Measurements from ENCODE around the gene NPPC. TPM values are rescaled to one million over a fixed set of nuclear protein-coding genes. Genes with fewer than 3 reads are reported as not detected.

NPPC gene
- total RNA-seq, 4 donors from 2014 or later: 0.68 to 90.4 TPM; not detected in 2

DNA sequence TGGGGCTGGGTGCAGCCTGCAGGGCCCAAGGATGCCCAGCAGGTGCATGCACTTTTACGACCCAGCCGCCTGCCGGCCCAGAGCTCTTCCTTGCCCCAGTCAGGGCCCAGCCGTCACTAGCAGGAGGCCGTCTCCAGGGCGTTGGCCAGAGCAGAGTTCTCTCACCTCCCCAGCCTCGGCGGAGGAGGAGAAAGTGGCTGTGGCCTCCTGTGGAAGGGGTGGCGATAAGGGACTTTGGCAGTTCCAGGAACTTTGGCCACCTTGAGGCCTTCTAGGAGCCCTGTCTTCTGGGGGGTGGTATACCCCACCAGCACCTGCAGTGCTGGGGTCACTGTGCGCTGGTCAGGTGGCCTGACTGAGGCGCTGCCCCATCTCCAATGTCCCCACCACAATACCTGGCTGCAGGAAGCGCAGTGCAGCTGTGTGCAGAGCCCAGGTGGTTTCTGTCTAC, 22.0 kb downstream of the NPPC start:
- intact Hi-C loops (cut with DNase I; ENCODE audit: low total_unique reads) (no loop called here), in situ Hi-C loops (cut with MboI; ENCODE audit: low pct_ligation_motif_present in 1 of 4, low pct_unique_long_range_greater_than_20kb in 1 of 4, low sequenced_read_pairs in 3 of 4) (loop anchor here in 3 of 4 donors (10.0 to 25.0 kb wide), 4 partner anchors 408 to 533 kb away; no protein-coding TSS in a partner anchor)
- 68% methylated on average over 12 of the region's 12 CpGs; no CpG with 5 or more reads in 1 of the 2 donors for WGBS, 2 donors (ENCODE audit: low coverage in 1 of 2)
- TF ChIP-seq, protein P1, sequence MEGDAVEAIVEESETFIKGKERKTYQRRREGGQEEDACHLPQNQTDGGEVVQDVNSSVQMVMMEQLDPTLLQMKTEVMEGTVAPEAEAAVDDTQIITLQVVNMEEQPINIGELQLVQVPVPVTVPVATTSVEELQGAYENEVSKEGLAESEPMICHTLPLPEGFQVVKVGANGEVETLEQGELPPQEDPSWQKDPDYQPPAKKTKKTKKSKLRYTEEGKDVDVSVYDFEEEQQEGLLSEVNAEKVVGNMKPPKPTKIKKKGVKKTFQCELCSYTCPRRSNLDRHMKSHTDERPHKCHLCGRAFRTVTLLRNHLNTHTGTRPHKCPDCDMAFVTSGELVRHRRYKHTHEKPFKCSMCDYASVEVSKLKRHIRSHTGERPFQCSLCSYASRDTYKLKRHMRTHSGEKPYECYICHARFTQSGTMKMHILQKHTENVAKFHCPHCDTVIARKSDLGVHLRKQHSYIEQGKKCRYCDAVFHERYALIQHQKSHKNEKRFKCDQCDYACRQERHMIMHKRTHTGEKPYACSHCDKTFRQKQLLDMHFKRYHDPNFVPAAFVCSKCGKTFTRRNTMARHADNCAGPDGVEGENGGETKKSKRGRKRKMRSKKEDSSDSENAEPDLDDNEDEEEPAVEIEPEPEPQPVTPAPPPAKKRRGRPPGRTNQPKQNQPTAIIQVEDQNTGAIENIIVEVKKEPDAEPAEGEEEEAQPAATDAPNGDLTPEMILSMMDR (IDR thresholded peaks at IDR 0.05): peak in 1 of 5 experiments; percentile 26
- no peak for TF ChIP-seq EP300 (IDR thresholded peaks at IDR 0.05; ENCODE audit: low read depth)
- Histone ChIP-seq H3K27me3 (peaks cover 20% of the 10 kb centered on the region), H3K36me3 (no peaks in the 10 kb centered on the region), H3K4me3 (no peak overlapping the region), H3K9me3 (no peaks in the 10 kb centered on the region), H3K4me1 (no peaks in the 10 kb centered on the region), H3K27ac (no peak overlapping the region)
- DNase-seq: peak; percentile 20

DNA sequence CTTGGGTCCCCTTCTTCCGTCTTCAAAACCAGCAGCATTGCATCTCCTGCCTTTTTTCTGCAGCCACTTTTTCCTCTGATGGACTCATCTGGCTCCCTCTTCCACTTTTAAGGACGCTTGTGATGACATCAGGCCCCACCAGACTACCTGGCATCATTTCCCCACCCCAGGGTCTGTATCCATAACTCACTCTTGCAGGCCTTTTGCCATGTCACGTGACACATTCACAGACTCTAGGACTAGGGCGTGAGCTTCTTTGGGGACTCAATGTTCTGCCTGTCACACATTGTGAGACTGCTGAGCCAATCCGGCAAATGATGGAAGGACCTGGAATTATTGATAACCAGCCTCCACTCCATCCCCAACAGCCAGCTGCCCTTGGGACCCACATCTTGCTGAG, 23.6 kb downstream of the NPPC start:
- intact Hi-C loops (cut with DNase I; ENCODE audit: low total_unique reads) (no loop called here), in situ Hi-C loops (cut with MboI; ENCODE audit: low pct_ligation_motif_present in 1 of 4, low pct_unique_long_range_greater_than_20kb in 1 of 4, low sequenced_read_pairs in 3 of 4) (loop anchor here in 3 of 4 donors (10.0 to 25.0 kb wide), 4 partner anchors 410 to 535 kb away; no protein-coding TSS in a partner anchor)
- Histone ChIP-seq H3K4me1 (no peaks in the 10 kb centered on the region), H3K27me3 (peaks cover 20% of the 10 kb centered on the region), H3K36me3 (no peaks in the 10 kb centered on the region), H3K4me3 (no peak overlapping the region), H3K9me3 (no peaks in the 10 kb centered on the region), H3K27ac (no peak overlapping the region)
- no peak for DNase-seq
- 89% methylated on average over 5 of the region's 5 CpGs; no CpG with 5 or more reads in 1 of the 2 donors for WGBS, 2 donors (ENCODE audit: low coverage in 1 of 2)
- TF ChIP-seq POLR2A (IDR thresholded peaks at IDR 0.05) (no peak), POLR2AphosphoS5 (IDR thresholded peaks at IDR 0.05) (no peak), EP300 (IDR thresholded peaks at IDR 0.05; ENCODE audit: low read depth) (no peak)
- TF ChIP-seq, protein P1 (IDR thresholded peaks at IDR 0.05): no peak

DNA sequence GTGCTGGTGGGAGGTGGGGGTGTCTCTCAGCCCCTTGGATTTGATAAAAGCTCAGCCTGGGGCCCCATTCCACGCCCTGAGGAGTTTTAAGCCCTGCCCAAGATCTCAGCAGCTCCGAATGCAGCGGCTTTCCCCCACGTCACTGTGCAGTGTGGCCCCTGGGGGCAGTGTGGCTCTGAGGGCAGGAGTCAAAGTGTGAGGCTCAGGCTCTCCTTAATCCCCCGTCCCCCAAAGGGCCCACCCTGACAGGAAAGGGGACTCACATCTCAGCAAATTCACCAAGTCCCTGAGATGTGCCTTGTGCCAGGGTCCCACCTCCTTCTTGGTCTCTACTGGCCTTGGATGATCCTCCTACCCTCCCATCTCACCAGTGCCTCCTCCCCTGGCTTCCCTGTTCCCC, 25.2 kb downstream of the NPPC start:
- Histone ChIP-seq H3K27me3 (peaks cover 11% of the 10 kb centered on the region), H3K9me3 (no peaks in the 10 kb centered on the region), H3K27ac (no peak overlapping the region), H3K4me3 (no peak overlapping the region), H3K4me1 (no peaks in the 10 kb centered on the region), H3K36me3 (no peaks in the 10 kb centered on the region)
- TF ChIP-seq EP300 (IDR thresholded peaks at IDR 0.05; ENCODE audit: low read depth) (no peak), POLR2AphosphoS5 (IDR thresholded peaks at IDR 0.05) (no peak), POLR2A (IDR thresholded peaks at IDR 0.05) (no peak)
- TF ChIP-seq, protein P1 (IDR thresholded peaks at IDR 0.05): no peak
- no peak for DNase-seq
- 72 to 83% methylated on average over 1 to 4 of the region's 5 CpGs for WGBS, 2 donors (ENCODE audit: low coverage in 1 of 2)
- in situ Hi-C loops (cut with MboI; ENCODE audit: low pct_ligation_motif_present in 1 of 4, low pct_unique_long_range_greater_than_20kb in 1 of 4, low sequenced_read_pairs in 3 of 4) (loop anchor here in 3 of 4 donors (10.0 to 25.0 kb wide), 4 partner anchors 411 to 536 kb away; no protein-coding TSS in a partner anchor), intact Hi-C loops (cut with DNase I; ENCODE audit: low total_unique reads) (no loop called here)

DNA sequence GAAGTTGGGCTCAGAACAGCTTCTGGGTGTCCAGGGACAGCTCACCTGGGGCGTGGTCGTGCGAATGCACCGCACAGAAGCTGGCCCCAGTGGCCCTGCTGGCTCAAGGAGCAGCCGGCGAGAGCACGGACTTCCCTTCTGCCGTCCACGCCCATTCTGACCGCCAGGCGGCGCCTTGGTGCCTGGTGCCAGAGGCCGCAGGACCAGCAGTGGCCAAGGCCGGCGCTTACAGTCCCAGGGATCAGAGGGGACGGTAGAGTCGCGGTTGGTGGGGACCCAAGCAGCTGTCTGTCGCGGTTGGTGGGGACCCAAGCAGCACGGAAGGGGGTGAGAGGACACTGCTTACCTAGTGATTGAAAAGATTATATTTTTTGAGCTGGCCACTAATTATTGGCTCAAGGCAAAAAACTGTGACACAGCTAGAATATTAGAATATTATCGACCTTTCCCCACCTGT, 25.7 kb downstream of the NPPC start:
- no peak overlapping the region for H3K27ac ChIP-seq
- DNase-seq: peak; percentile 84
- peaks cover 11% of the 10 kb centered on the region for H3K27me3 ChIP-seq
- H3K4me1 ChIP-seq: no peaks in the 10 kb centered on the region
- in situ Hi-C loops (cut with MboI; ENCODE audit: low pct_ligation_motif_present in 1 of 4, low pct_unique_long_range_greater_than_20kb in 1 of 4, low sequenced_read_pairs in 3 of 4) (loop anchor here in 3 of 4 donors (10.0 to 25.0 kb wide), 4 partner anchors 412 to 537 kb away; no protein-coding TSS in a partner anchor), intact Hi-C loops (cut with DNase I; ENCODE audit: low total_unique reads) (no loop called here)
- no peak overlapping the region for H3K4me3 ChIP-seq
- WGBS, 2 donors (ENCODE audit: low coverage in 1 of 2): 9% methylated on average over 22 of the region's 22 CpGs; no CpG with 5 or more reads in 1 of the 2 donors
- TF ChIP-seq POLR2AphosphoS5 (IDR thresholded peaks at IDR 0.05): no peak
- TF ChIP-seq, protein P1 (IDR thresholded peaks at IDR 0.05): peak; percentile 58 to 83 (median 75)
- TF ChIP-seq EP300 (IDR thresholded peaks at IDR 0.05; ENCODE audit: low read depth): no peak
- no peaks in the 10 kb centered on the region for H3K9me3 ChIP-seq
- H3K36me3 ChIP-seq: no peaks in the 10 kb centered on the region

All from transverse colon (tissue), 4 donors.